ENCODE data around the gene CENPB.

- TF ChIP-seq POLR2AphosphoS5 (IDR thresholded peaks at IDR 0.05; ENCODE audit: borderline replicate concordance, low read depth, low read length) = no peak
- TF ChIP-seq EZH2 (IDR thresholded peaks at IDR 0.05) = no peak
- no peak for TF ChIP-seq FOXP2 (optimal IDR thresholded peaks at IDR 0.05; ENCODE audit: control extremely low read depth, extremely low read length, insufficient read depth)
Observed at GRCh38 chr20:3777381-3777715, 9.2 kb downstream of the CENPB start.
